ENCODE data around the gene APOD. TPM values are rescaled to one million over a fixed set of nuclear protein-coding genes. Genes with fewer than 3 reads are reported as not detected.

Gene APOD
- total RNA-seq, 6 donors from 2014 or later: 29.7 to 120 (median 67.4) TPM

DNA sequence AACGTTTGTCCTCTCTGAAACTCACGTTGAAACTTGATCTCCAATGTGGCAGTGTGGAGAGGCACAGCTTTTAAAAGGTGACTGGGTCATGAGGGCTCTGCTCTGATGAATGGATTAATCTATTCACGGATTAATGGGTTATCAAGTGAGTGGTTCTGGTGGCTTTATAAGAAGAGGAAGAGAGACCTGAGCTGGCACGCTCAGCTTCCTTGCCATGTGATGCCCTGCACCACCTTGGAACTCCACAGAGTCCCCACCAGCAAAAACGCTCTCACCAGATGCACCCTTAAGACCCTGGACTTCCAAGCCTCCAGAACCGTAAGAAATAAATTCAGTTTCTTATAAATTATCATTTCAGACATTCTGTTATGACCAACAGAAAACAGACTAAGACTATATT lies 43.2 kb downstream of the APOD start:
- peaks cover 29 to 52% (median 37%) of the 10 kb centered on the region in 4 donors for H3K4me1 ChIP-seq
- H3K36me3 ChIP-seq: no peaks in the 10 kb centered on the region
- TF ChIP-seq EP300 (IDR thresholded peaks at IDR 0.05) (no peak), POLR2AphosphoS5 (IDR thresholded peaks at IDR 0.05) (no peak), POLR2A (IDR thresholded peaks at IDR 0.05) (no peak)
- TF ChIP-seq, protein P1, sequence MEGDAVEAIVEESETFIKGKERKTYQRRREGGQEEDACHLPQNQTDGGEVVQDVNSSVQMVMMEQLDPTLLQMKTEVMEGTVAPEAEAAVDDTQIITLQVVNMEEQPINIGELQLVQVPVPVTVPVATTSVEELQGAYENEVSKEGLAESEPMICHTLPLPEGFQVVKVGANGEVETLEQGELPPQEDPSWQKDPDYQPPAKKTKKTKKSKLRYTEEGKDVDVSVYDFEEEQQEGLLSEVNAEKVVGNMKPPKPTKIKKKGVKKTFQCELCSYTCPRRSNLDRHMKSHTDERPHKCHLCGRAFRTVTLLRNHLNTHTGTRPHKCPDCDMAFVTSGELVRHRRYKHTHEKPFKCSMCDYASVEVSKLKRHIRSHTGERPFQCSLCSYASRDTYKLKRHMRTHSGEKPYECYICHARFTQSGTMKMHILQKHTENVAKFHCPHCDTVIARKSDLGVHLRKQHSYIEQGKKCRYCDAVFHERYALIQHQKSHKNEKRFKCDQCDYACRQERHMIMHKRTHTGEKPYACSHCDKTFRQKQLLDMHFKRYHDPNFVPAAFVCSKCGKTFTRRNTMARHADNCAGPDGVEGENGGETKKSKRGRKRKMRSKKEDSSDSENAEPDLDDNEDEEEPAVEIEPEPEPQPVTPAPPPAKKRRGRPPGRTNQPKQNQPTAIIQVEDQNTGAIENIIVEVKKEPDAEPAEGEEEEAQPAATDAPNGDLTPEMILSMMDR (IDR thresholded peaks at IDR 0.05): no peak
- no peak overlapping the region for H3K27ac ChIP-seq
- H3K27me3 ChIP-seq: no peaks in the 10 kb centered on the region
- DNase-seq: no peak
- peak overlapping the region in 1 of 4 donors; percentile 79 for H3K4me3 ChIP-seq
- H3K9me3 ChIP-seq: no peaks in the 10 kb centered on the region
- 51 to 58% methylated on average over 6 of the region's 6 CpGs for WGBS, 2 donors
- ATAC-seq (ENCODE audit: low FRiP score in 2 of 2): no peak

DNA sequence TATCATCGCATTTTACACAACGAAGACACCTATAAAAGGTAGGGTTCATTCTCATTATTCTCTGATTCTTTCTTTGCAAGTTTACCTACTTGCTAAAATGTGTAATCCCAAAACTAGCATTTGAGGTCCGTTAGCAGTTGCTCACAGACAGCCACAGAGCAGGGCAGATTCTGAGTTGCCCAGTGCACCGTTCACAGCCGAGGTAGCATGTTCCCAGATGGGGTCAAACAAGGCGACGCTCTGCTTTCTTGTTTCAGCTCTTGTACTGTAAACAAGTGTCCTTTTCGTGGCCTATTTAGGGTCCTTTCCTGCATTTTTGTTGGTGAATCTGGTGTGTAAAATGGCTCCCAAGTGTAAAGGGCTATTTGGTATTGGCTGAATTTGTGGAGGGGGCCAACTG lies 43.7 kb downstream of the APOD start:
- DNase-seq (no peak), ATAC-seq (ENCODE audit: low FRiP score in 2 of 2) (no peak)
- Histone ChIP-seq H3K27ac (no peak overlapping the region), H3K4me3 (peak overlapping the region in 1 of 4 donors; percentile 2), H3K9me3 (no peaks in the 10 kb centered on the region), H3K27me3 (no peaks in the 10 kb centered on the region), H3K36me3 (no peaks in the 10 kb centered on the region), H3K4me1 (peaks cover 29 to 52% (median 39%) of the 10 kb centered on the region in 4 donors)
- TF ChIP-seq POLR2A (IDR thresholded peaks at IDR 0.05): no peak
- no peak for TF ChIP-seq POLR2AphosphoS5 (IDR thresholded peaks at IDR 0.05)
- TF ChIP-seq, protein P1 (IDR thresholded peaks at IDR 0.05): no peak
- no peak for TF ChIP-seq EP300 (IDR thresholded peaks at IDR 0.05)
- WGBS, 2 donors: 76 to 87% methylated on average over 8 of the region's 8 CpGs

DNA sequence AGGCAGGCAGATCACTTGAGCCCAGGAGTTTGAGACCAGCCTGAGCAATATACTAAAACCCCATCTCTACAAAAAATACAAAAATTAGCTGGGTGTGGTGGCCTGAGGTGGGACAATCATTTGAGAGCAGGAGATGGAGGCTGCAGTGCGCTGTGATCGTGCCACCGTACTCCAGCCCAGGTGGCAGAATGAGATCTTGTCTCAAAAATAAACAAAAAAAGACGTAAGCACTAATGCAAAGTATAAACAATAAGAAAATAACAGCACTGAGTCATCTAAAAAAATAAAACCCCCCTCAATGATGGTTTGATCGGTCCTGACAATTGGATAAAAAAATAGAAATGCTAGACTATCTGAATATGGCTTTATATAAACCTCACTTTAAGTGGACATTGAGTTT lies 44.3 kb downstream of the APOD start:
- no peaks in the 10 kb centered on the region for H3K27me3 ChIP-seq
- ATAC-seq (ENCODE audit: low FRiP score in 2 of 2): no peak
- DNase-seq: no peak
- H3K27ac ChIP-seq: no peak overlapping the region
- H3K4me3 ChIP-seq: no peak overlapping the region
- WGBS, 2 donors: 67 to 73% methylated on average over 5 of the region's 5 CpGs
- TF ChIP-seq EP300 (IDR thresholded peaks at IDR 0.05): no peak
- H3K4me1 ChIP-seq: peaks cover 29 to 56% (median 38%) of the 10 kb centered on the region in 4 donors
- H3K9me3 ChIP-seq: no peaks in the 10 kb centered on the region
- no peaks in the 10 kb centered on the region for H3K36me3 ChIP-seq

DNA sequence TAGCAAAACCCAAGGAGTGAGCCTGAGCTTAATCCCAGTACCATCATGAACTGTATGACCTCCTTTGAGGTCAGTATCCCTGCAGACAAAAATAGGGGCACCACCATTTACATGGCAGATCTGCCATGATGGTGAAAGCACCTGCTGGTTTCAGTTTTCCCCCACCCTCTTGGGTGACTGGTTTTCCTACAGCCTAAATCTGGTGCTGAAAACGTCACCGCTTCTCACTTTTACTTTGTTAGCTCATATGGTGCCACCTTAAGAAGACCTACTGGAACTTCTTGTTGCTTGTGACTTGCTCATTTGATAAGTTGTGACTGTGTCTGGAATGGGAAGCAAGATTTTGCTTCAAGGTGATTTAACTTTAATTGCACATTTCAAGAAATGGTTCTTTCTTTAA lies 45.7 kb downstream of the APOD start:
- DNase-seq: no peak
- H3K9me3 ChIP-seq: no peaks in the 10 kb centered on the region
- 81 to 84% methylated on average over 2 of the region's 2 CpGs for WGBS, 2 donors

DNA sequence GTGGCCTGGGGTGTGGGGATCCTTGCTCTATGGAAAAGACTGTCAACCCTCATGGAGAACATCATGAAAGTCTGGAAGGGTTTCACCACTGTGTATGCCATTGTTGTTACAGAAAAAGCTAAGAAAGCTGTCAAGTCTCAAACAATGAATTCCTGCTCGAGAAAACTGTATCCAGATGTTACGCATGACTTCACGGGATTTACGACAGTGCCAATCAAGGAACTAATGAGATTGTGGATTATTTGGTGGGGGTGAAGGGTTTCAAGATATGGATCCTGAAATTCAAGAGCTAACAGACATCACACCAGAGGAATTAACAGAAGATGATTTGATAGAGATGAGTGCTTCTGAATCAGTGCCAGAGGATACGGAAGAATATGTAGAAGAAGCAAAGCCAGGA lies 48.4 kb downstream of the APOD start:
- no peaks in the 10 kb centered on the region for H3K27me3 ChIP-seq
- 86 to 88% methylated on average over 5 of the region's 5 CpGs for WGBS, 2 donors
- H3K9me3 ChIP-seq: no peaks in the 10 kb centered on the region
- no peak overlapping the region for H3K27ac ChIP-seq
- peaks cover 14 to 44% (median 19%) of the 10 kb centered on the region in 4 donors for H3K4me1 ChIP-seq
- TF ChIP-seq POLR2A (IDR thresholded peaks at IDR 0.05) (no peak), POLR2AphosphoS5 (IDR thresholded peaks at IDR 0.05) (no peak), EP300 (IDR thresholded peaks at IDR 0.05) (no peak)
- TF ChIP-seq, protein P1 (IDR thresholded peaks at IDR 0.05): no peak
- ATAC-seq (ENCODE audit: low FRiP score in 2 of 2): no peak
- no peaks in the 10 kb centered on the region for H3K36me3 ChIP-seq
- DNase-seq: no peak
- H3K4me3 ChIP-seq: no peak overlapping the region

More for the DNA sequence above, 45.7 kb downstream of the APOD start:
- Histone ChIP-seq H3K4me3 (no peak overlapping the region), H3K27me3 (no peaks in the 10 kb centered on the region), H3K36me3 (no peaks in the 10 kb centered on the region), H3K27ac (no peak overlapping the region), H3K4me1 (peaks cover 27 to 61% (median 31%) of the 10 kb centered on the region in 4 donors)
- no peak for ATAC-seq (ENCODE audit: low FRiP score in 2 of 2)
- TF ChIP-seq, protein P1 (IDR thresholded peaks at IDR 0.05): no peak
- TF ChIP-seq EP300 (IDR thresholded peaks at IDR 0.05): no peak
- no peak for TF ChIP-seq POLR2A (IDR thresholded peaks at IDR 0.05)
- TF ChIP-seq POLR2AphosphoS5 (IDR thresholded peaks at IDR 0.05): no peak
